GM18951 (cell line): ENCODE measurements around the gene PLBD1.
A peak's percentile ranks its signal among the peaks of the same experiment; 100 is the strongest.

Source experiments
- POLR2A ChIP-seq: IDR thresholded peaks from 4 replicates; pipeline ENCODE4 v1.6.1; 2011; ENCODE audit warnings: mild to moderate bottlenecking; ENCODE audit not compliant: insufficient read length, insufficient read depth; ENCODE audit errors: extremely low read depth
- in situ Hi-C: fragments of 300-500 bp; cut with MboI; formaldehyde crosslinking; loops from one replicate; pipeline ENCODE4 v1.12.0; 2022; ENCODE audit warnings: low sequenced_read_pairs, mixed read lengths, inconsistent platforms; ENCODE audit not compliant: unreplicated experiment

The PLBD1 gene

DNA sequence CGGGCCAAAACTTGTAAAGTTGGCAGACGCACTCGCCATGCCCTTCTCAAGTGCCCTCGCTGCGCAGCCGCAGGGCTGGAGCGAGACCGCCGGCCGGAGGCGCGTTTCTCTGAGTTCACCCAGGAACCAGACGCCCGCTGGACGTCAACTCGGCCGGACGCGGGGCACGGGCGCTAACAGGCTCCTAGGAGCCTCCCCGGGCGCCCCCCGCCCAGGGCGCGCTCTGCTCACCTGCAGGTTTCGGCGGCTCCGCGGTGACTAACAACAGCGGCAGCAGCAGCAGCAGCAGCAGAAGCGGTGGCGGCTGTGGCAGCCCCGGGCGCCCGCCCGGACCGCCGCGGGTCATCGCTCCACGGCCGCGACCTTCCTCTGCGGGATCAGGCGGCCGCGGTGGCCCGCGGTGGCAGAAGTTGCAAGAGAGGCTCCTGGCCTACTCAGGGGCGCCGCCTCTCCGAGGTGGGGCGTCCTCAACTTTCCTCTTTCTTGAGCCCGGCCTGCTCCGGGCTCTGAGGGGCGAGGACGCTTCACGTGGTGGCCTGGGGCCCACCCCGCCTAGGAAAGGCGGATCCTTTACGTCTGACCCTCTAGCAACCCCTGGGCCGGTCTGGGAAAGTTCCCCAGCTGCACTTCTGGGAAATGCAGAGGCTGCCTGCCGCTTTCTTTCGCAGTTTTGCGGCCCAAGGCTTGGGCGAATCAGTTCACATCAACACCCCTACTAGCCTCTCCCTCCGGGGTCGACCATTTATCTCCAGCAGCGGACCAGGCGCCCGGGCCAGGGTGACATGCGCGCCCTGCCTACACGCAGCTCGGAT is at the start of gene PLBD1:
Gene PLBD1, minus strand, starts transcription at position 533 of the 812 bp plus-strand sequence. Its CDS starts 187 bp downstream, at position 346.
- in situ Hi-C loops, result no loop called here
- TF ChIP-seq POLR2A, result no peak

GRCh38 chr12:14614704-14615121 is 47.0 kb upstream of the PLBD1 start:
- in situ Hi-C loops, result no loop called here
- TF ChIP-seq POLR2A, result no peak

- in situ Hi-C loops, result no loop called here
- TF ChIP-seq POLR2A, result peak; percentile 12
These were observed 46.0 kb upstream of the PLBD1 start for GRCh38 chr12:14613718-14614117.

GRCh38 chr12:14612898-14613445 is 45.3 kb upstream of the PLBD1 start:
- in situ Hi-C loops, result no loop called here
- TF ChIP-seq POLR2A, result no peak

- in situ Hi-C loops, result no loop called here
These were observed 44.6 kb upstream of the PLBD1 start for GRCh38 chr12:14612250-14612649.

DNA sequence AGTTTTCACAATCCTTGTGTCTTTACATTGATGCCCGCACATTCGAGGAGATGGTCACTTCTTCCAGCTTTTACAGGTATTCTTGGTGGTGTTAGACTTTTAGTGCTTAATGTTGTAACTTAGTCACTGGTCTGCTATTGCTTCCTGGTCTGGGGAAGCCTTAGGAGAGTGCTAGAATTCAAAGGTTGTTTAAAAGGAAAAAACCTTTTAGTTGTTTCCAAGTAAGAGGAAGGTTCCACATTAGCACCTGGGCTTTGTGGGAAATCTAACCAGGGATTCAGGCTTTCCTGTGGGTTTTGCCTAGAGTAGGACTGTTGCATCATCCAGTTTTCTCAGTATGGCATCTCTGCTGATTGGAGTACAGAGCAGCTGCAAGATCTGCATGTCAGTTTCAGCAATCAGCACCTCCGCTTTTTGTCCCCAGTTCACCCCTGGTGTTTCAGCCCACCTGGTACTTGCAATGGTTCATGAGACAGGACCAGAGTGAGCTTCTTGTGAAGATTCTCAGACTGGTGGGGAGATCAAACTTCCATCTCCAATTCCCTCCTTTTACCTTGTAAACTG is 44.0 kb upstream of the PLBD1 start:
- no peak for TF ChIP-seq POLR2A
- in situ Hi-C loops, result no loop called here

More at GRCh38 chr12:14612250-14612649, 44.6 kb upstream of the PLBD1 start:
- TF ChIP-seq POLR2A, result no peak

- in situ Hi-C loops, result no loop called here
These were observed 39.9 kb upstream of the PLBD1 start for GRCh38 chr12:14607568-14607967.

GRCh38 chr12:14605401-14605989 is 37.8 kb upstream of the PLBD1 start:
- no peak for TF ChIP-seq POLR2A
- in situ Hi-C loops, result no loop called here

More at GRCh38 chr12:14607568-14607967, 39.9 kb upstream of the PLBD1 start:
- TF ChIP-seq POLR2A, result no peak

DNA sequence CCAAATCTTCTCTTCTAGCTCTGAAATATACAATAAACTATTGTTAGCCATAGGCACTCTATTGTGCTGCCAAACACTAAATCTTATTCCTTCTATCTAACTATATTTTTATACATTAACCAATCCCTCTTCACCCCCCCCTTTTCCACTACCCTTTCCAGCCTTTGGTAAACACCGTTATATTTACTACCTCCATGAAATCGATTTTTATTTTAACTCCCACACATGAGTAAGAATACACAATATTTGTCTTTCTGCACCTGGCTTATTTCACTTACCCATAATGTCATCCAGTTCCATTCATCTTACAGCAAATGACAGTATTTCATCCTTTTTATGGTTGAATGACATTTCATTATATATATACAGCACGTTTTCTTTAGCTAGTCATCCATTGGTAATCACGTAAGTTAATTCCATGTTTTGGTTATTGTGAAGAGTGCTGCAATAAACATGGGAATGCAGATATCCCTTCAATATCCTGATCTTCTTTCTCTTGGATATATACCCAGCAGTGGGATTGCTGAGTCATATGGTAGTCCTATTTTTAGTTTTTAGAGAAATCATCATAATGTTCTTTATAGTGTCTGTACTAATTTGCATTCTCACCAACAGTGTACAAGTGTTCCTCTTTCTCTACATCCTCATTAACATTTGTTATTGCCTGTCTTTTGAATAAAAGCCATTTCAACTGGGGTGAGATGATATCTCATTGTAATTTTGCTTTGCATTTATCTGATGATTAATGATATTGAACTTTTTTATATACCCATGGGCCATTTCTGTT is 34.2 kb upstream of the PLBD1 start:
- no peak for TF ChIP-seq POLR2A
- in situ Hi-C loops, result no loop called here

DNA sequence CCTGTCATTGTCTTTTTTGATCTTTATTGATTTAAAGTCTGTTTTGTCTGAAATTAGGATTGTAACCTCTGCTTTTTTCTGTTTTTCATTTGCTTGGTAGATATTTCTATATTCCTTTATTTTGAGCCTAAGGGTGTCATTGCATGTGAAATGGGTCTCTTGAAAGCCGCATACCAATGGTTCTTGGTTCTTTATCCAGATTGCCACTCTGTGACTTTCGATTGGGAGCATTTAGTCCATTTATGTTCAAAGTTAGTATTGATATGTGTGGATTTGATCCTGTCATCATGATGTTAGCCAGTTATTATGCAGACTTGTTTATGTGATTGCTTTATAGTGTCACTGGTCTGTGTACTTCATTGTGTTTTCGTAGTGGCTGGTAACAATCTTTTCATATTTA is 29.8 kb upstream of the PLBD1 start:
- in situ Hi-C loops, result no loop called here

GRCh38 chr12:14591719-14592118 is 24.0 kb upstream of the PLBD1 start:
- TF ChIP-seq POLR2A, result no peak
- in situ Hi-C loops, result no loop called here

More for the DNA sequence above, 29.8 kb upstream of the PLBD1 start:
- no peak for TF ChIP-seq POLR2A

- no peak for TF ChIP-seq POLR2A
- in situ Hi-C loops, result no loop called here
These were observed 21.7 kb upstream of the PLBD1 start for GRCh38 chr12:14589169-14590004.
